DMS 273 treated with DMSO at 0.1 percent for 48 hours (cell line): ENCODE results near the gene CD8B2.
"Not testable (repeated sequence)": the region's sequence is repeated elsewhere in the genome, so short reads cannot be mapped to it uniquely, and the experiment has no call there.

Experiments used
- DNase-seq: peaks from one replicate; lab custom pipeline; 2025; lab: John Stamatoyannopoulos, UW

Gene CD8B2

DNA sequence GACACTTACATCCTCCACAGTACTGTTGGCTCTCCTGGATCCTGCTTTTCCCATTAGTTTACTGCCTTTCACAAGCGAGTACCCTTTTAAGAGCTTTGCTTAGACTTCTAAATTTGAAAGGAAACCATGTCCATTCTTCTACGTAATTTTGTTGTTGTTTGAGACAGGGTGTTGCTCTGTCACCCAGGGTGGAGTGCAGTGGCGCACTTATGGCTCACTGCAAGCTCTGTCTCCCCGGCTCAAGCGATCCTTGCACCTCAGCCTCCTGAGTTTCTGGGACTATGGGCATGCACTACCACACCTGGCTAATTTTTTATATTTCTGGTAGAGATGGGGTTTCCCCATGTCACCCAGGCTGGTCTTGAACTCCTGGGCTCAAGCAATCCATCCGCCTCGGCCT is 24.8 kb downstream of the CD8B2 start:
- DNase-seq, result not testable (repeated sequence)

DNA sequence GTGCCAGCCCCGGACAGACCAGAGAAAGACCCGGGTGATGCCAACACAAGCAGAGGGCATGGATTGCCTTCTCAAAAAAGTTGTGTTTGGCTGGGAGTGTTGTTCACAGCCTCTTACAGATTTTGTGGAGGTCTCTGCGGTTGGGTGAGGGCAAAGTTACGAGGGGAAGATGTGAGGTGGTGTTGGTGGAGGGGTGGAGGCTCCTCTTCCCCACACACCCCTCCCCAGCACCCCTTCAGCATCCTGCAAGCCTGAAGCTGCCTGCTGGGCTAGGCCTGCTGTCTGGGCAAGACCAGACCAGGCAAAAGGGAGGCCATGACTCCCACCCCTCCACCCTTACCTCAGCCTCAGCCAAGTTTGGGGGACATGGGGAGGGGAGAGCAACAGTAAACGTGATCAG is 26.2 kb downstream of the CD8B2 start:
- DNase-seq, result not testable (repeated sequence)

DNA sequence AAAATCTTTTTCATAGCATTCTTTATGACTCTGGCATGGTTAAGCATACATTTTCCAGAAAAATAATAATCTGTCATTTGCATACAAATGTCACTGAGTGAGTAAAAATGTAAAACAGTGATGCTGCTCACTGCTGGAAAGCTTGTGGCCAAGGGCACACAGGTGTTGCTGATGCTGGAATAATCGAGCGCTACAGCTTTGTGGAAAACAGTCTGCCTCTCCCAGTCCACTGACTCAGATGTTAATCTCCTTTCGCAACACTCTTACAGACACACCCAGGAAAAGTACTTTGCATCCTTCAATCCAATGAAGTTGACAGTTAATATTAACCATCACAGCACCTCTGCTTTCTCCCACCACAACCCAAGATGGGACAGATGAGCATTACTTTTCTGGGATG is 27.7 kb downstream of the CD8B2 start:
- not testable (repeated sequence) for DNase-seq

DNA sequence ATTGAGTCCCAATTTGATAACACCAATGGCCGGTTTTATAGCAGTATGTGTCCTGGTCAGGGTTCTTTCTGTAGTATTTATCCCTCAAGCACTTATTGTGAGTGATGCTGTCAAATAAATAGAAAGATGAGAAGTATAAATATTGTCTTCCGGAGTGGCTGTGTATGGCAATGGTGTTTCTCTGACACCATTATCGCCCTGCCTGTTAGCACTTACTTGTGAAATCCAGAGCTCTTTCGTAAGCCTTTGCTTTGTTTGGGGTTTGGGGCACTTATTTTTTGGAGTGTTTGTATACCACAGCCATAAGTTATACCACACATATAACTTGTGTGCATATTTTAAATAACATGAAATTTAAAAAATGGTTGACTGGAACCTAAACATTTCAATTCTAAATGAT is 29.3 kb downstream of the CD8B2 start:
- no peak for DNase-seq

DNA sequence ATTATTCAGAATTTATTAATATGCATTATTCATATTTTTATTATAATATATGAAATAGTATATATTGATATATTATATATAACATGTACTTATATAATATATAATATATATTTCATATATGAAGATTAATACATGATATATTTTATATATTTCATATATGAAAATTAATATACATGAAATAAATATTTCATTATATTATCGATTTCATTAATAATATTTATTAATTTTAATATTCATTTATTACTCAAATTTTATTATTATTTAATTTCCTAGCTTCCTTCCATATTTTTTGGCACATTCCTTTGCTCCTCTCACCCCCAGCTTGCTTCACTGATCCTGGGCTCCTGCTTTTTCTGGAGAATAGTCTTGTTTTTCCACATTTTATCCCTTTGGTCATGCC is 29.7 kb downstream of the CD8B2 start:
- DNase-seq, result no peak

DNA sequence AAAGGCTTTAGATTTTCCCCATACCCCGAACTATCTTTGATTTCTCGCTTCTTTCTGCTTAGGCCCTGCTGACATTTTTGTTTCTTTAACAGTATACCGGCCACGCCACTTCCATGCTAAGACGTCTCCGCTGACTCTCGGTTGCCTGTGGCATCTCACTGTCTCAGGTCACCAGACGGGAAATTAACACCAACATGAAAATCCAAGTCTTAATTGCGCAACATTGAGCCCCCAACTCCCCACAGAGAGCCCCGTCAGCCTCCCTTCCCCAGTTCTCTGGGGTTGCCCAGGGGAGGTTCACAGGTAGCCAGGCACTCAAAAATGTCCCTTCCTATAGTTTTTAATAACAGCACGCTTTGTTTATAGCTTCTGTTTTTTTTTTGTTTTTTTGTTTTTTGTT is 30.2 kb downstream of the CD8B2 start:
- no peak for DNase-seq

DNA sequence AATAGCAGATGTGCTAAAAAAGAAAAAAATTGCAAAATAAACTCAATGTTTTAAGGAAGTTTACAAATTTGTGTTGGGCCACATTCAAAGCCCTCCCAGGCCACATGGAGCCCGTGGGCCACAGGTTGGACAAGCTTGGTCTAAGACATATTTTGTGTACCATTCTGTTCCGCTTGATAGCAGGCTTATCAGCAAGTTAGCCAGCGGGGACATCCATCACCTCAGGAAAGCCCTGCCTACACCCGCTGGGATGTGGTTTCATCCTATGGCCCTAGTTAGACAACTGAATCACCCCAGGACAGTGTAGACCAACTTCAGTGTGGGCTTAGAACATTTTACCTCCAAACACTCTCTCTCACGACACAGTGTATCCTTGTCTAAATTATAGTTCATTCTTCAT is 32.6 kb downstream of the CD8B2 start:
- no peak for DNase-seq

DNA sequence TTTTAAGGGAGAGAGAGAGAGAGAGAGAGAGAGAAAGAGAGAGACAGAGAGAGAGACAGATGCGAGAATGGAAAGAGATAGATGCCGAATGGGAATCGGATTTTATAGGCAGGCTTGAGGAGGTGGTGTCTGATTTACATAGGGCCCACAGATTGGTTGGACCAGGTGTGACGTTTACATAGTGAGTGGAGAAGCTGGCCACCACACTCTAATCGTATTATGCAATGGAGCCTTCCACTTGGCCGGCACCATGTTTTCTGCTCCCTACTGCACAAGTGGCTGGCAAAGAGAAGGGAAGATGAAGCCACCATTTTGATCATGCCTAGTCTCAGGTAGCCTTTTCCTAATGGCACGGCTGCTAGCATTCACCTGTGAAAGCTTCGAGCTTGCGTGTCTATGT is 33.9 kb downstream of the CD8B2 start:
- no peak for DNase-seq

DNA sequence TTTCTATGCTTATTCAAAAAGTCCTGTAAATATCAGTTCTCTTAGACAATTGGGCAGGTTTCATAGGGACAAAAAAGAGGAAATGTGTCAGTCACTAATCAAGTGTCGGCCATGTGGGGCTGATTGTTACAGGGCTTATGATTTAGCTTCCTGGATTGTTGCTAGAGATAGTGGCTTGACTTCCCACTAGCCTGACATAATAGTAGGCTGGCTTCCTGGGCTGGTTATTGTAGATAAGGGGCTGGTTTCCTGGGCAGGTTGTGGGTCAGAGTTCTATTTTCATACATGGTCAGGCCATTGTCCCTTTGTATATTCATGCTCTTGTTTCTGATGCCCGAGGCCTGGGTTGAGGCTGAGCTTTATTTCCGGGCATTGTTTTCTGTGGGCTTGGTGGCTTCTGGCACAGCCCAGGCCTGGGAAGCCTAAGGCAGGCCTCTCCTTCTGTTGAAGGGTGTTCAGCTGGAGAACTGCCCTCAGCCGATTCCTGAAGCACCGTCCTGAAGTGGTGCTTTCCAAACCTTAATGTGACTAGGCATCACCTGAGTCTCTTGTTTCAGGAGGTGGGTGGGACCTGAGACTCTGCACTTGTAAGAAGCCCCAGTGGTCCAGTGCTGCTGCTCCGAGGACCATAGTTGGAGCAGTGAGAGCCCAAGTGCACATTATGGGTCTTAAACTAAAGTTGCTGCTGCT is 37.0 kb downstream of the CD8B2 start:
- DNase-seq, result no peak

DNA sequence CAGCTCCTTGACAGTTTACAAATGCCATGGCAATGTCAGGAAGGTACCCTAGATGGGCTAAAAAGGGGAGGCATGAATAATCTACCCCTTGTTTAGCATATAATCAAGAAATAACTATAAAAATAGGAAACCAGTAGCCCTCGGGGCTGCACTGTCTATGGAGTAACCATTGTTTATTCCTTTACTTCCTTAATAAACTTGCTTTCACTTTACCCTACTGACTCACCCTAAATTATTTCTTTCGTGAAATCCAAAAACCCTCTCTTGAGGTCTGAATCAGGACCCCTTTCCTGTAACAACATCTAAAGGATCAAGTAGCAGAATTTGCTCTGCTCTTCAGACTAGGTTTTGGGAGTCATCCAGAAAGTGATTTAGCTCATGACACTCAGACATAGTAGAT is 43.7 kb downstream of the CD8B2 start:
- no peak for DNase-seq

DNA sequence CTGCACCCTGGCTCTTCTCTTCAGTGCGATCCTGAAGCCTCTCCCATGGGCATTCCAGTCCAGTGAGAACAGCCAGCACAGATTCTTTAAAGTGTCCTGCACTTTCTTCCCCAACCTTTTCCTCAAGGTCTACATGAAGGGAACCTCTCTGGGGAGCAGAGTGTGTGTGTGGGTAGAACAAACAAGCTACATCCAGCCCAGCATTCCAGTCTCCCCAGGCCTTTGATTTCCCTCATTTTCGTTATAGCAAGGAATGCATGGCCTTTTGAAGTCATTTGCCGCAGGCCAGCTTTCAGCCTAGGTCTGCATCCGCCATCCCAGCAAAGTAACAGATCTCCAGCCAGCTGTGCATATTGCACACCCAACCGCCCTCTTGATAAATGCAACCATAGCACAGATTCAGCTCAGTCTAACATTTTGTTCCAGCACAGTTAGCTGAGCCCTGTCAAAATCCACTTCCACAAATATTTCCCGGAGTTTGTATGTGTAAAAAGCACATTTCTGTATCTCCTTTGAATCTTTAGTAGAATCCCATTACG is 44.6 kb downstream of the CD8B2 start:
- DNase-seq, result no peak

DNA sequence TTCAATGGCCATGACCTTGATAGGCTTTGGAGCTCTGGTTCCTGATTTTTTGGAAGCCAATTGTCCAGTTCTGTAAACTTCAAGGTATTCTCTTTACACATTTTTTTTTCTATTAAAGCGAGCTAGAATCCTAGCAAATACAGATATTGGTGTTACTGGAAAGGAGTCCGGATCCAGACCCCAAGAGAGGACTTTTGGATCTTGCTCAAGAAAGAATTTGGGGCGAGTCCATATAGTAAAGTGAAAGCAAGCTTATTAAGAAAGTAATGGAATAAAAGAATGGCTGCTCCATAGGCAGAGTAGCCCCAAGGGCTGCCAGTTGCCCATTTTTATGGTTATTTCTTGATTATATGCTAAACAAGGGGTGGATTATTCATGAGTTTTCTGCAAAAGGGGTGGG is 45.1 kb downstream of the CD8B2 start:
- DNase-seq, result no peak

DNA sequence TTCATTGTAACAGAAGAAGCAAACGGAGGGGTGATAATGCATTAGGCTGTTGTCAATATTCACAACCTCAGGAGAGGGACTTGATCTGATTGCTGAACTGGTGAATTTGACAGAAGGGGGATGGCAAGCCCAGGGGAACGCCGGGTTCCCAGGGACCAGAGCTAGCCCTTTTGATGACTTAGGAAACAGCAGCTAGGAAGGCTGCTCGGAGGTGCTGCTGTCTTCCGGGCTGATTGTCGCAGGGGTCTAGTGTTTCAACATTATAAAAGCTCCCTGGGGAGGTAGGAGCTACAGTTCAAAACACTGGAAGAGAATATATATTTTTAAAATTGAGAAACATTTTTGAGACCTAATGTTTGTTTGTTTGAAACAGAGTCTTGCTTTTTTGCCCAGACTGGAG is 47.3 kb downstream of the CD8B2 start:
- DNase-seq, result no peak

DNA sequence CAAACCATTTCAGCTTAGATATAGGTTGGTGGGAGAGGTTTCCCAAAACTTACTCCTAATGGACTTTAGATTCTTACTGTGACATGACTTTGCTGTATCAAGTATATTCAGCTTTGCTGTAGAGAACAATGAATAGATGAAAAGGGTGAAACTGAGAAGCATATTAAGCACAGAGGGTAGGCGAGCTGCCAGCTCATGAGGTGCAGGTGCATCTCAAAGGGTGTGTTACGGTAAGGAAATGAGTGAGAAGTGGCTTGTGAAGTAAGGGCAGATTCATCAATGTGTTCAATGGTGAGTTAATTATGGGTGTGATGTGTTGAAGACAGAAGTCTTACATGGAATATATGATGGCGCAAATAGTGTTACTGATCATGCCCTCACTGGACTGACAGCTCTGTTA is 49.3 kb downstream of the CD8B2 start:
- DNase-seq, result no peak

DNA sequence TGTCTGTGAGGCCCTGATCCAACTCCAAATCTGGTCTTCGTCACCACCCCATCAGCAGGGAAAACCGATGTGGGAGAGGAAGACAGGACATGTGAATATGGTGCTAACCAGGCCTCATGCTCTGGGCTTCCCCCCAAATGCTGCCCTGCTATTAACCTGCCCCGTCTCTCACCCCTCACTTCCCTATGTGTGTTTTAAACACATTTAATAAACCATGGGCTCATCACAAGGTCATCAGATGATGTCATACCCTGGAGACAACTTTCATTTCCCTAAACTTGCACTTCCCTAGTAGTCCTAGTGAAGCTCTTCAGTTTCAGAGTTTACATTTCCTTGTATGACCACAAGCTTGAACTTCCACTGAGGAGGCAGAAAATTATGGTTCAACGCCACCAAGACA is 49.9 kb downstream of the CD8B2 start:
- DNase-seq, result no peak

DNA sequence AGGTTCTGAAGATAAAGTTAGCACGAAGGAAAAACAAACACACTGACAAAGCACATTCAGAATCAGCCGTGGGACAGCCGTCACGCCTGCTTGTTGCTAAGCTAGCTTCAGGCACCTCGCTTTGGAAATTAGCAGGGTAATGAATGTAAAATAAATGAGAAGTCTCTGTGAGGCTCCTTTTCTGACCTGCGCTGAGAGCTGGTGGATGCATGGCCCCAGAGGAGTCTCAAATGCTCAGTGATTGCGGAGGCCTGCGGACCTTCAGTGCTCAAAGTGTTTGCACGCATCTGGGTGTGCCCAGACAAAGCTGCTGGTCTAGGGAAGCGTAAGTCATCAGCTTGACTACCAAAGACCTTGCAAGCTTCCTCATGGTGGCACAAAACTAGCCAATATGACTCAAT is 50.6 kb downstream of the CD8B2 start:
- DNase-seq, result no peak

DNA sequence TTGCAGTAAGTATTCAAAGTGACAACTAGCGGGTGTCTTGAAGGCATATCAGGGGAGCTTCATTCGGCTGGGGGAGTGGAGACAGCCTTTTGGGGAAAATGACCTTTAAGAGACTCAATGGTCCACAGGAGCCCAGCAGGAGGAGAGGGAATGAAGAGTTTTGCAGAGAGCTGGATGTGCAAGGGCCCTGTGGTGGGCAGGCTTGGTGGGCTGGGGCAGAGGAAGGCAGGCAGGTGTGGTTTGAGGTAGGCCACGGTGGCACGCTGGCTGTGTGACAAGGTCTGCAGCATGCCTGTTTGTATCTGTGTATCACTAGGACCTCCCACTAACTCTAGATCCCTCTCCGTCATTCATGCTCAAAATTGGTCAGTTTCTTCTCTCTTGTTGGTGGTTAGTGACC is 53.7 kb downstream of the CD8B2 start:
- no peak for DNase-seq

DNA sequence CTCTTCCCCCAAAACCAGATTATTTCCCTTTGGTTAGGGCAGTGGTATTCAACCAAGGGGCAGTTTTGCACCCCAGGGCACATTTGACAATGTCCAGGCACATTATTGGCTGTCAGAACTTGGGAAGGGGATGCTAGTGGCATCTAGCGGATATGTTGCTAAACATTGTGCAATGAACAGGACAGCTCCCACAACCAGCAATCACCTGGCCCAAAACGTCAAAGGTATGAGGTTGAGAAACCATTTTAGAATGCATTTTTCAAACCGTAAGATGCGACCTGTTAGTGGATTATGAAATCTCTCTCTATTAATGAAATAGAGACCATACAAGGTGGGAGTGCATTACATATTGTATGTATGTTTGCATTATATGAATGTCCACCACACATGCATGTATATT is 54.2 kb downstream of the CD8B2 start:
- no peak for DNase-seq

DNA sequence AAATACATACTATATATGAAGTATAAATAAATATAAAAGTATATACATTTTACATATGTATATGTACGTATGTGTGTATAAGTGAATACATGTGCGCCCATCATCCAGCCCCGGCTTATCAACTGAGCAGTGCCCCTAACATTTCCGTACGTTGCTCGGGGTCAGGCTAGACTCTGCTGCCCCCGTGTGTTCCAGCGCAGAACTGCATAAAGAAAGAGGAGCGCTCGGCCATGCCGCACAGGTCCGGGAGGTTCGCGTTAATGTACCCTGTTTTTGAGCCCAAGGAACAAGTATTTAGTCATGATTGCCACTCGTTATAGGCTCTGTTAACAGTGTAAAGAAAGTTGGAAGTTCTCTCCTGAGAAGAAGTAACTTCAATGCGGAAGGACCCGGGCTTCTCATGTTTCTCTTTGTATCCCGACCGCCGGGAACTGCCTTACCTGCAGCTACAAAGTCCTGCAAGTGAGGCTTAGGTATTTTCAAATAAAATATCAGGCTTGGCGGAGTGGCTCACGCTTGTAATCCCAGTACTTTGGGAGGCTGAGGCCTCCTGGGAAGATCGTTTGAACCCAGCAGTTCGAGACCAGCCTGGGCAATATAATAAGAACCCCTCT is 55.7 kb downstream of the CD8B2 start:
- peak; percentile 32 for DNase-seq

DNA sequence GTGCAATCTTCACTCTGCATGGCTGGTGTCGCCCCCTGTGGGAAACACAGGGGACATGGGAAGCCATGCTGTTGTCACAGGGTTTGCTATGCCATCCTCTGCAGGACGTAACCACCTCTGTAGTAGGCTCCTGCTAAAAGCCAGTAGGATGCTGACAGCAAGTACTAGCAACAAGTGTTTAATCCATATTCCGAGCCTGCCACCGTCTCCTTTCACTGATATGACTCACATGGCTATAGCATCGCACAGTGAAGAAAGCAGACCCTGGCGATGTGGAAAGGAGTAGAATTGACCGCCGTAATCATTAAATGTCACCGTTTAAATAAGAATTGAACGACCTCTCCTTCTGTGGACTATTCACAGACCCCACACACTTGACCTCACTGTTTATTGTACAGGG is 57.8 kb downstream of the CD8B2 start:
- no peak for DNase-seq

DNA sequence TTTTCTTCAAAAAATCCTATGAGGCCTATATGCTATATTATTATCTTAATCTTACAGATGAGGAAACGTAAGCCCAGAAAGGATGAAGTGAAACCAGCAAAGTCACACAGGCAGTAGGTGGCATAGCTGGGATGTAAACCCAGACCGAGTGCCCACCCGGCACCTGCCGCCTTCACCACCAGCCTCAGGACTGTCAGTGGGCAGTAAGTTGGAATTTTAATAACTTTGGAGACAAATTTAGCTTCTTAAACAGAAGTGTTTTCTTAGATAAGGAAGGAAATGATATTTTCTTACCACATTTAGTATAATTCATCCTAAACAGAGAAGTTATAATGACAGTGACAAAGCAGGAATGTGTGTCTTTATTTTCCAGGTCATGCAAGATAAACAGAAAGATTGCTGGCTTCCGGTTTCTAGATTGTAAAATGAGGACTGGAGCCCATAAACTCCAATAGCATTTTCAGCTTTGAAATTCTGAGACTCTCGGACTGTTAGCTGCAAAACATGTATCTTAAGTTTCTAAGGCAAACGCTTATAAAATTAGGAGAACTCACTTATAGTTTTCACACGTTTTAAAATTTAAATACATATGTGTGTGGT is 59.3 kb downstream of the CD8B2 start:
- DNase-seq, result no peak

DNA sequence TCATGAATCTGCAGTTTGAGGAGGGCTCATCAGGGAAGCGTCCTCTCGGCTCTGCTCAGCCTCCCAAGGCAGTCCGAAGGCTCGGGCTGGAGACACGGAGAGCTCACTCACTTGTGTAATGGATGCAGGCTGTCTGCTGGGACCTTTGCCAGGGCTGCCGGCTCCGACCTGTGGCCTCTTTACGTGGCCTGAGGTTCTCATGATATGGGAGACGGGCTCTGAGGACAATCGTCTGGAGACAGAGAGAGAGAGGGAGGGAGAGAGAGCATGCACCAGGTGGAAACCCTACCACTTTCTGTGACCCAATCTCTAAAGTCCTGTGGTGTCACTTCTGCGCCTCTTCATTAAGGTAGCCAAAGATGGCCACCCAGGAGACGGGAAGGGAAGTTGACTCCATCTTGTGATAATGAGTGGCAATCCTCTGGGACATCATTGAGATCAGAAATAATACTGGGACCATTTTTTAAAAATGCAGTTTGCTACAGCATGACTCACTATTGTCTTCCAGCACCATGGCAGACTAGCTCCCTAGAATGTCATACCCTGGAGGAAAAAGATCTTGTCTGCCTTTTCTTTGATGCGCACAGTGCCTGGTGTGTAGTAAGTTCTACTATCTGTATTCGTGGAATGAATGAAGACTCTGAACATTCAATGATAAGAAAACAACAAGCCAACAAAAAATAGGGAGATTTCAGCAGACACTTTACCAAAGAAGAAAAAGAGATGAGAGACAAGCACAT is 60.2 kb downstream of the CD8B2 start:
- DNase-seq, result no peak
